Right renal cortex interstitium (tissue), 3 donors: ENCODE data around the gene MEIOSIN. TPM values are rescaled to one million over a fixed set of nuclear protein-coding genes. Genes with fewer than 3 reads are reported as not detected.

Source experiments
- DNase-seq, 3 donors: peaks; one replicate each; pipeline ENCODE4 v3.0.0-alpha.2; 2013; ENCODE audit warnings: low read depth in 3 of 3, low spot score in 2 of 3
- polyA plus RNA-seq, 3 donors: library from polyadenylated mRNA; unstranded; fragments of 120-200 nt; gene quantifications; one replicate each; pipeline ENCODE4 v1.2.1, GENCODE V29; 2013; ENCODE audit not compliant: insufficient read length in 3 of 3

The MEIOSIN gene
- polyA plus RNA-seq, 3 donors, result not detected

- no peak for DNase-seq
These were observed 31.2 kb downstream of the MEIOSIN start for GRCh38 chr19:45764475-45764874.

GRCh38 chr19:45764945-45765701 is 31.9 kb downstream of the MEIOSIN start:
- DNase-seq, result no peak

- DNase-seq, result no peak
These were observed 32.6 kb downstream of the MEIOSIN start for GRCh38 chr19:45765702-45766295.

GRCh38 chr19:45766296-45766868 is 33.1 kb downstream of the MEIOSIN start:
- DNase-seq, result no peak

- no peak for DNase-seq
These were observed 33.7 kb downstream of the MEIOSIN start for GRCh38 chr19:45766869-45767346.

- peak; percentile 69 to 83 (median 78) for DNase-seq
These were observed 34.2 kb downstream of the MEIOSIN start for GRCh38 chr19:45767410-45767880.

GRCh38 chr19:45767881-45768654 is 34.8 kb downstream of the MEIOSIN start:
- no peak for DNase-seq

- DNase-seq, result no peak
These were observed 35.4 kb downstream of the MEIOSIN start for GRCh38 chr19:45768655-45768983.

- peak; percentile 90 to 96 (median 94) for DNase-seq
These were observed 35.9 kb downstream of the MEIOSIN start, which contains the start of gene SIX5 for GRCh38 chr19:45768984-45769782. SIX5 (minus strand) TSS chr19:45769252; CDS start chr19:45768844, 408 bp downstream.

- DNase-seq, result no peak
These were observed 36.6 kb downstream of the MEIOSIN start for GRCh38 chr19:45769821-45770191.

GRCh38 chr19:45770192-45771101 is 37.2 kb downstream of the MEIOSIN start:
- peak; percentile 82 to 91 (median 90) for DNase-seq

- no peak for DNase-seq
These were observed 38.2 kb downstream of the MEIOSIN start for GRCh38 chr19:45771311-45771933.

GRCh38 chr19:45772130-45772840 is 39.0 kb downstream of the MEIOSIN start:
- DNase-seq, result no peak

- no peak for DNase-seq
These were observed 39.7 kb downstream of the MEIOSIN start for GRCh38 chr19:45772912-45773311.

GRCh38 chr19:45773384-45773783 is 40.1 kb downstream of the MEIOSIN start:
- DNase-seq, result no peak

- no peak for DNase-seq
These were observed 41.5 kb downstream of the MEIOSIN start for GRCh38 chr19:45774765-45775164.

GRCh38 chr19:45777395-45777961 is 44.2 kb downstream of the MEIOSIN start:
- no peak for DNase-seq
